GM18867 (cell line): ENCODE results near the gene GRB10.
A peak's percentile ranks its signal among the peaks of the same experiment; 100 is the strongest.
"Not testable (repeated sequence)": the region's sequence is repeated elsewhere in the genome, so short reads cannot be mapped to it uniquely, and the experiment has no call there.

Source experiments
- ATAC-seq: cut with Tn5 transposase; IDR thresholded peaks from one replicate; pipeline ENCODE4 v1.9.1; 2021; ENCODE audit warnings: mild to moderate bottlenecking, moderate library complexity; ENCODE audit not compliant: unreplicated experiment

The GRB10 gene

GRCh38 chr7:50560865-50561351, 221.8 kb downstream of the GRB10 start:
- ATAC-seq: no peak

GRCh38 chr7:50559881-50560280, 222.8 kb downstream of the GRB10 start:
- no peak for ATAC-seq

GRCh38 chr7:50558294-50559053, 224.2 kb downstream of the GRB10 start:
- no peak for ATAC-seq

- no peak for ATAC-seq
Observed at GRCh38 chr7:50557099-50557498, 225.6 kb downstream of the GRB10 start.

- no peak for ATAC-seq
Observed at GRCh38 chr7:50556247-50556991, 226.3 kb downstream of the GRB10 start.

GRCh38 chr7:50555594-50556140, 227.0 kb downstream of the GRB10 start:
- ATAC-seq: no peak

- no peak for ATAC-seq
Observed at GRCh38 chr7:50554431-50555322, 228.0 kb downstream of the GRB10 start.

- ATAC-seq: peak; percentile 46
Observed at GRCh38 chr7:50553973-50554372, 228.7 kb downstream of the GRB10 start.

- ATAC-seq: no peak
Observed at GRCh38 chr7:50552921-50553320, 229.8 kb downstream of the GRB10 start.

- ATAC-seq: no peak
Observed at GRCh38 chr7:50552139-50552538, 230.6 kb downstream of the GRB10 start.

- ATAC-seq: not testable (repeated sequence)
Observed at GRCh38 chr7:50545613-50546012, 237.1 kb downstream of the GRB10 start.

- ATAC-seq: no peak
Observed at GRCh38 chr7:50544992-50545391, 237.7 kb downstream of the GRB10 start.

GRCh38 chr7:50543776-50544442, 238.8 kb downstream of the GRB10 start:
- no peak for ATAC-seq

GRCh38 chr7:50542132-50542531, 240.6 kb downstream of the GRB10 start:
- ATAC-seq: no peak

GRCh38 chr7:50540785-50541579, 241.7 kb downstream of the GRB10 start:
- no peak for ATAC-seq
